NCI-H1417 treated with DMSO at 0.1 percent for 48 hours (cell line): ENCODE data around the gene EPOP.
A peak's percentile ranks its signal among the peaks of the same experiment; 100 is the strongest.

Experiments used
- DNase-seq: peaks from one replicate; lab custom pipeline; 2025; lab: John Stamatoyannopoulos, UW

Gene EPOP

GRCh38 chr17:38674014-38674748 lies 576 bp downstream of the EPOP start:
- DNase-seq = no peak

- DNase-seq = no peak
Observed at GRCh38 chr17:38673707-38674013, 1.1 kb downstream of the EPOP start.

GRCh38 chr17:38672788-38673706 lies 1.7 kb downstream of the EPOP start:
- DNase-seq = no peak

- DNase-seq = no peak
Observed at GRCh38 chr17:38671939-38672720, 2.6 kb downstream of the EPOP start.

- DNase-seq = no peak
Observed at GRCh38 chr17:38669520-38669919, 5.2 kb downstream of the EPOP start.

- no peak for DNase-seq
Observed at GRCh38 chr17:38667787-38668122, 7.0 kb downstream of the EPOP start.

GRCh38 chr17:38667099-38667786 lies 7.5 kb downstream of the EPOP start:
- DNase-seq = peak; percentile 8

GRCh38 chr17:38663964-38664644 lies 10.7 kb downstream of the EPOP start:
- DNase-seq = no peak

GRCh38 chr17:38663125-38663751 lies 11.5 kb downstream of the EPOP start:
- peak; percentile 41 for DNase-seq

GRCh38 chr17:38660097-38661025 lies 14.4 kb downstream of the EPOP start:
- DNase-seq = no peak

- no peak for DNase-seq
Observed at GRCh38 chr17:38659415-38659814, 15.3 kb downstream of the EPOP start.

GRCh38 chr17:38658741-38659345 lies 15.9 kb downstream of the EPOP start:
- no peak for DNase-seq

- DNase-seq = no peak
Observed at GRCh38 chr17:38657824-38658740, 16.7 kb downstream of the EPOP start.

- no peak for DNase-seq
Observed at GRCh38 chr17:38656959-38657823, 17.6 kb downstream of the EPOP start.

- no peak for DNase-seq
Observed at GRCh38 chr17:38654411-38655398, 20.1 kb downstream of the EPOP start.

- no peak for DNase-seq
Observed at GRCh38 chr17:38653679-38654078, 21.1 kb downstream of the EPOP start.
